GM21360 (cell line): ENCODE results near the gene THAP7.

ENCODE experiments used
- ATAC-seq: cut with Tn5 transposase; IDR thresholded peaks from one replicate; pipeline ENCODE4 v1.9.1; 2021; ENCODE audit warnings: mild to moderate bottlenecking, moderate library complexity; ENCODE audit not compliant: unreplicated experiment

The THAP7 gene

DNA sequence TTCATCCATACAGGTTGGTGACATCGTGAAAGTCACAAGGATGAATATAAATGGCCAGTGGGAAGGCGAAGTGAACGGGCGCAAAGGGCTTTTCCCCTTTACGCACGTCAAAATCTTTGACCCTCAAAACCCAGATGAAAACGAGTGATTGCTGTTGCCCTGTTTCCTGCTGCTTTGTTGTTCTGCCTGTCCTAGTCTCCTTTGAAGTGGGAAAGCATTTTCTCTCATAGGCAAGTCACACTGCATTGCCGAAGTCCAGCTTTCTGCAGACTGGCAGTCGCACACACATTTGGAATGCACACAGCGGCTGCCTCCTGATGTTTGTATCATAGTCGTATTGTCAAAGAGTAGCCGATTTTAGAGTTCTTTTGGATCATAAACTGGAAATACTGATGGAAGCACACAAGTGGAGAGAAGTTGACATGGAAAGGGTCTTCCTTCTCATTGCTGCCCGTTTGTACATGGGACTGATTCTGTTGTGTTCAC, 52.2 kb downstream of the THAP7 start:
- no peak for ATAC-seq
